GM12878 (cell line): ENCODE results near the gene SUCO. TPM values are rescaled to one million over a fixed set of nuclear protein-coding genes. Genes with fewer than 3 reads are reported as not detected.

Source experiments
- ATAC-seq: fragments of 200-7000 bp; cut with Tn5 transposase; 3 replicates; pipeline ENCODE4 v1.9.1; 2020; ENCODE audit warnings: mild to moderate bottlenecking, moderate library complexity
- BruUV-seq: library from RNA; stranded (reverse); fragments of 400-500 nt; replicated peaks from 2 replicates; lab custom pipeline; 2021; lab: Mats Ljungman, UMichigan
- CTCF ChIA-PET: fragments of 300-600 bp; sonication (Branson Sonifier 250); formaldehyde crosslinking; extraction: SDS; loops from one replicate; lab custom pipeline; 2021; ENCODE audit warnings: inconsistent platforms; lab: Yijun Ruan, JAX
- POLR2A ChIA-PET: fragments of 350-600 bp; formaldehyde crosslinking; extraction: SDS; loops from one replicate; lab custom pipeline; 2021; ENCODE audit warnings: inconsistent platforms; lab: Charles Lee
- RAD21 ChIA-PET: fragments of 300-600 bp; sonication (Branson Sonifier 250); formaldehyde crosslinking; loops from one replicate; lab custom pipeline; 2023; ENCODE audit warnings: antibody characterized with exemption; ENCODE audit not compliant: unreplicated experiment; lab: Charles Lee
- SMC1A ChIA-PET: fragments of 300-600 bp; sonication (Branson Sonifier 250); formaldehyde crosslinking; loops from one replicate; lab custom pipeline; 2023; ENCODE audit not compliant: unreplicated experiment, uncharacterized antibody; lab: Charles Lee
- DNase-seq: peaks from one replicate; pipeline ENCODE4 v3.0.0-alpha.2; 2011; ENCODE audit warnings: low read depth, low spot score
- FAIRE-seq: peaks from 3 replicates; lab custom pipeline; 2011; peaks lifted over from hg19 to GRCh38; lab: Jason Lieb, UNC
- H2AFZ ChIP-seq: 2 replicates; pipeline ENCODE4 v1.6.0; 2011; ENCODE audit warnings: low read depth, low read length, control low read depth; ENCODE audit not compliant: control insufficient read depth
- H3K27ac ChIP-seq: 2 replicates; pipeline ENCODE4 v1.5.1; 2011; ENCODE audit warnings: control low read depth; ENCODE audit not compliant: control insufficient read depth, insufficient read depth
- H3K27me3 ChIP-seq, 2 experiments: replicated peaks in 1 of 2; 2 replicates each; pipeline versions ENCODE4 v1.6.0 to v1.6.1; 2011; ENCODE audit warnings: low read length in 1 of 2; ENCODE audit not compliant: control insufficient read depth in 2 of 2, insufficient read depth in 2 of 2
- H3K36me3 ChIP-seq, 2 experiments: 2 replicates each; pipeline ENCODE4 v1.5.1; 2011; ENCODE audit warnings: low read length in 1 of 2; ENCODE audit not compliant: control insufficient read depth in 2 of 2, insufficient read depth in 2 of 2
- H3K4me1 ChIP-seq: 2 replicates; pipeline ENCODE4 v1.6.1; 2011; ENCODE audit warnings: mild to moderate bottlenecking, low read length, moderate library complexity, mixed read lengths; ENCODE audit not compliant: control insufficient read depth, insufficient read depth
- H3K4me2 ChIP-seq: 2 replicates; pipeline ENCODE4 v1.6.0; 2011; ENCODE audit warnings: control low read depth; ENCODE audit not compliant: control insufficient read depth, insufficient read depth
- H3K4me3 ChIP-seq: fragments of 200-600 bp; sonication (generic); 2 replicates; pipeline ENCODE4 v1.5.1; 2016
- H3K79me2 ChIP-seq: 2 replicates; pipeline ENCODE4 v1.6.0; 2011; ENCODE audit warnings: low read length; ENCODE audit not compliant: control insufficient read depth, insufficient read depth
- H3K9ac ChIP-seq: 2 replicates; pipeline ENCODE4 v1.8.0; 2011; ENCODE audit warnings: low read length, control low read depth, mixed read lengths; ENCODE audit not compliant: control insufficient read depth, insufficient read depth
- H3K9me3 ChIP-seq: replicated peaks from 3 replicates; pipeline ENCODE4 v1.5.1; 2011; ENCODE audit warnings: mild to moderate bottlenecking, low read length; ENCODE audit not compliant: control insufficient read depth, insufficient read depth
- H4K20me1 ChIP-seq: 2 replicates; pipeline ENCODE4 v1.6.0; 2011; ENCODE audit not compliant: control insufficient read depth, insufficient read depth
- BCL11A ChIP-seq: IDR thresholded peaks from 2 replicates; pipeline ENCODE4 v1.6.1; 2011; ENCODE audit warnings: low read depth, low read length
- CEBPZ ChIP-seq: fragments of 150-350 bp; IDR thresholded peaks from 2 replicates; pipeline ENCODE4 v1.6.1; 2016; ENCODE audit warnings: low read depth, low read length
- DPF2 ChIP-seq: fragments of 450-650 bp; IDR thresholded peaks from 2 replicates; pipeline ENCODE4 v1.6.1; 2017; ENCODE audit warnings: mild to moderate bottlenecking
- E2F4 ChIP-seq: IDR thresholded peaks from 2 replicates; pipeline ENCODE4 v1.6.1; 2012; ENCODE audit warnings: low read depth, low read length, improper control_type of control experiment
- EED ChIP-seq: sonication (generic); IDR thresholded peaks from 2 replicates; pipeline ENCODE4 v1.6.1; 2016; ENCODE audit warnings: antibody characterized with exemption, low read depth
- GATAD2B ChIP-seq: fragments of 450-650 bp; conservative IDR thresholded peaks from 2 replicates; pipeline ENCODE4 v1.6.1; 2017; ENCODE audit warnings: low read depth, mild to moderate bottlenecking, moderate library complexity
- HDGF ChIP-seq: fragments of 450-650 bp; IDR thresholded peaks from 2 replicates; pipeline ENCODE4 v1.6.1; 2016; ENCODE audit warnings: antibody characterized with exemption
- IKZF2 ChIP-seq, 2 experiments: fragments of 450-650 bp; IDR thresholded peaks; 2 replicates each; pipeline ENCODE4 v1.6.1; 2017; ENCODE audit warnings: mild to moderate bottlenecking in 2 of 2, moderate library complexity in 2 of 2
- KLF5 ChIP-seq: fragments of 450-650 bp; IDR thresholded peaks from 2 replicates; pipeline ENCODE4 v1.6.1; 2014; ENCODE audit warnings: mild to moderate bottlenecking; ENCODE audit not compliant: partially characterized antibody
- MXI1 ChIP-seq: fragments of 150-350 bp; IDR thresholded peaks from 2 replicates; pipeline ENCODE4 v1.6.1; 2011; ENCODE audit warnings: low read depth, mild to moderate bottlenecking, inconsistent platforms, low read length, improper control_type of control experiment
- POLR2AphosphoS5 ChIP-seq: IDR thresholded peaks from 2 replicates; pipeline ENCODE4 v1.6.1; 2011; ENCODE audit warnings: mild to moderate bottlenecking, low read length, inconsistent platforms
- SMC3 ChIP-seq: IDR thresholded peaks from 2 replicates; pipeline ENCODE4 v1.6.1; 2011; ENCODE audit warnings: low read length, improper control_type of control experiment, borderline replicate concordance
- SUZ12 ChIP-seq: fragments of 200-600 bp; sonication (generic); IDR thresholded peaks from one replicate; pipeline ENCODE4 v1.6.1; 2018; ENCODE audit warnings: antibody characterized with exemption, mild to moderate bottlenecking; ENCODE audit not compliant: unreplicated experiment
- ZNF592 ChIP-seq: fragments of 450-650 bp; IDR thresholded peaks from 2 replicates; pipeline ENCODE4 v1.6.1; 2017; ENCODE audit warnings: mild to moderate bottlenecking, moderate library complexity
- WGBS: methylation state at CpG from one replicate; pipeline ENCODE4 v1.1.6; 2016; ENCODE audit warnings: low lambda C conversion rate; ENCODE audit not compliant: insufficient replicate concordance, insufficient coverage; ENCODE audit errors: missing lambda C conversion rate; 5-methylcytosine and 5-hydroxymethylcytosine counted together
- in situ Hi-C: fragments of 300-500 bp; cut with MboI; formaldehyde crosslinking; loops from 9 replicates; pipeline ENCODE4 v1.14.3; 2018; ENCODE audit warnings: mixed read lengths
- intact Hi-C: fragments of 100-400 bp; cut with micrococcal nuclease; formaldehyde crosslinking; loops from one replicate; pipeline ENCODE4 v1.14.2; 2022; ENCODE audit not compliant: unreplicated experiment
- polyA plus RNA-seq, 11 experiments: library from polyadenylated mRNA; depleted of rRNA in 4 of 11; unstranded in 6 of 11; stranded (reverse) in 5 of 11; fragments of >200 nt; fragmentation: Nextera tagmentation in 4 of 11; fragmentation: Illumina TruSeq in 1 of 11; extraction: Ambion mirVana in 4 of 11; extraction: Trizol in 1 of 11; gene quantifications; 1 replicate in 1 of 11; 2 replicates in 10 of 11; pipeline versions ENCODE4 v1.2.1 to v1.2.3, GENCODE V29; 2011 to 2016; ENCODE audit warnings: inconsistent platforms in 2 of 11, missing spikeins in 2 of 11, low read depth in 1 of 11
- total RNA-seq, 4 experiments: library from RNA; depleted of rRNA in 3 of 4; stranded (reverse); fragments of >200 nt in 3 of 4; fragmentation: Illumina TruSeq in 1 of 4; extraction: Trizol in 1 of 4; gene quantifications; 2 replicates each; pipeline versions ENCODE4 v1.2.1 to v1.2.3, GENCODE V29; 2013 to 2021

Gene SUCO
- total and polyA plus RNA-seq, 10 of the 15 experiments (the other 5 are each of a cell fraction or from before 2014, with no cell fraction given) = 1.7 to 15.3 (median 8.4) TPM

GRCh38 chr1:172607145-172607544, 74.2 kb downstream of the SUCO start (continued):
- no peak for TF ChIP-seq GATAD2B
- no peak for TF ChIP-seq EED
- no peak for TF ChIP-seq POLR2AphosphoS5
- no peak for TF ChIP-seq IKZF2 (IDR thresholded peaks at IDR 0.05)
- TF ChIP-seq BCL11A = no peak
- no peak for TF ChIP-seq SMC3
- TF ChIP-seq MXI1 = no peak

- no peak overlapping the region for H3K9ac ChIP-seq
- peaks cover 0 to 10% of the 10 kb centered on the region in 2 experiments; a peak in 1 of 4 replicates for H3K36me3 ChIP-seq
- H3K4me1 ChIP-seq = no peaks in the 10 kb centered on the region
- 99% methylated on average over 4 of the region's 4 CpGs for WGBS
- in situ Hi-C loops = no loop called here
- ATAC-seq (no peak), DNase-seq (no peak), FAIRE-seq (no peak)
- no peak overlapping the region for H3K4me3 ChIP-seq
- H3K4me2 ChIP-seq = no peak overlapping the region
- no peaks in the 10 kb centered on the region for H3K9me3 ChIP-seq
- H3K27ac ChIP-seq = no peak overlapping the region
- no peaks in the 10 kb centered on the region for H3K27me3 ChIP-seq
- no peaks in the 10 kb centered on the region for H3K79me2 ChIP-seq
- RAD21 ChIA-PET = interaction anchor here (1.5 kb wide), 1 partner anchor 111 kb away, joined by 6 read pairs; no protein-coding TSS in a partner anchor
- no TSS peak for BruUV-seq
- CTCF ChIA-PET = interaction anchor here (1.1 to 2.8 kb wide), 2 partner anchors 9 to 112 kb away, joined by 4 to 19 read pairs; no protein-coding TSS in a partner anchor
- H2AFZ ChIP-seq = no peak overlapping the region
- intact Hi-C loops = no loop called here
- POLR2A ChIA-PET = no interaction called here
- SMC1A ChIA-PET = interaction anchor here (0.6 to 2.2 kb wide), 3 partner anchors 111 to 157 kb away, joined by 3 to 6 read pairs (median 3); no protein-coding TSS in a partner anchor
- H4K20me1 ChIP-seq = no peaks in the 10 kb centered on the region
- TF ChIP-seq KLF5 (no peak), CEBPZ (no peak), E2F4 (no peak), SUZ12 (no peak), DPF2 (no peak), ZNF592 (no peak), HDGF (no peak)
Measured at GRCh38 chr1:172608098-172608601, 75.2 kb downstream of the SUCO start.
